LNCAP (cell line): ENCODE data around the gene WNT2B.

ENCODE experiments used
- CTCF ChIP-seq: fragments of 450-650 bp; IDR thresholded peaks from 2 replicates; pipeline ENCODE4 v1.5.1; 2017; ENCODE audit warnings: mild to moderate bottlenecking

WNT2B gene

GRCh38 chr1:112506731-112507130 is 2.0 kb upstream of the WNT2B start:
- no peak for TF ChIP-seq CTCF

GRCh38 chr1:112507336-112507735 is 1.4 kb upstream of the WNT2B start:
- TF ChIP-seq CTCF = no peak

- no peak for TF ChIP-seq CTCF
Observed at GRCh38 chr1:112507921-112508277, 866 bp upstream of the WNT2B start.

GRCh38 chr1:112509005-112509659 is 367 bp downstream of the WNT2B start:
- TF ChIP-seq CTCF = no peak

- no peak for TF ChIP-seq CTCF
Observed at GRCh38 chr1:112509660-112510178, 954 bp downstream of the WNT2B start.

- TF ChIP-seq CTCF = no peak
Observed at GRCh38 chr1:112510340-112510739, 1.6 kb downstream of the WNT2B start.

DNA sequence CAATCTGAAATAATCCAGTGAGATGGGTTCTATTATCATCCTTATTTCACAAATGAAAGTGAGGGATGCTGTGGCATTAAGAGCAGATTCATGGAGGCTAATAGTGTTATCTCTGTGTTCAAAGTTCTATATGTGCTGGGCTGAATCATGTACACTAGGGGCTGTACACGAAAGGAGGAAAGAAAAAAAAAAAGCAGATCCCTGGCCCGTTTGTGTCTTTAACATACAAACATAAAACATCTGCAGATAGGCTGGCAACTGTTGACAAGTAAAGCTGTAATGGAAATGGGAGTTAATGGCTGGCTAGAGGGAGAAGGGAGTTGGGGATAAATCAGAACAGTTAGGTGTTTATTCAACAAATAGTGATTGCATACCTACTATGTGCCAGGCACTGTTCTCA is 3.1 kb downstream of the WNT2B start:
- no peak for TF ChIP-seq CTCF
